Inflammatory macrophage (primary cell): ENCODE data around the gene SLC12A1.

Experiments
- DNase-seq, 2 donors: peaks; one replicate each; pipeline ENCODE4 v3.0.0-alpha.2; 2020 to 2022
- total RNA-seq, 18 experiments: gene quantifications; one replicate each; lab custom pipeline; 2026; ENCODE audit warnings: mixed read lengths in 6 of 18, inconsistent platforms in 2 of 18; lab: John Stamatoyannopoulos, UW

SLC12A1 gene
- total RNA-seq = 0 to 0.21 (median 0) reads per million in 18 experiments

GRCh38 chr15:48205981-48206380, at the start of gene SLC12A1:
TSS of gene SLC12A1 (plus strand) at chr15:48206302. CDS start at chr15:48207720, 1,418 bp downstream.
- no peak for DNase-seq

GRCh38 chr15:48168616-48169015, 37.5 kb upstream of the SLC12A1 start:
- DNase-seq = no peak

GRCh38 chr15:48170981-48171380, 35.1 kb upstream of the SLC12A1 start:
- DNase-seq = no peak

- DNase-seq = no peak
These were observed 31.0 kb upstream of the SLC12A1 start for GRCh38 chr15:48175126-48175525.

- no peak for DNase-seq
These were observed 30.0 kb upstream of the SLC12A1 start for GRCh38 chr15:48176112-48176511.

GRCh38 chr15:48176957-48177356, 29.1 kb upstream of the SLC12A1 start:
- no peak for DNase-seq

GRCh38 chr15:48177383-48177765, 28.7 kb upstream of the SLC12A1 start:
- DNase-seq = no peak

GRCh38 chr15:48177766-48178647, 28.1 kb upstream of the SLC12A1 start, which contains the start of gene MYEF2:
TSS of gene MYEF2 (minus strand) at chr15:48178295. CDS start at chr15:48178237, 58 bp downstream.
- no peak for DNase-seq

GRCh38 chr15:48178648-48178931, 27.5 kb upstream of the SLC12A1 start:
- DNase-seq = no peak

- DNase-seq = no peak
These were observed 23.4 kb upstream of the SLC12A1 start for GRCh38 chr15:48182749-48183148.

GRCh38 chr15:48185529-48185928, 20.6 kb upstream of the SLC12A1 start:
- no peak for DNase-seq

- no peak for DNase-seq
These were observed 19.8 kb upstream of the SLC12A1 start for GRCh38 chr15:48186271-48186670.

GRCh38 chr15:48190932-48191573, 15.0 kb upstream of the SLC12A1 start:
- DNase-seq = peak; percentile 22 to 56

- DNase-seq = no peak
These were observed 14.4 kb upstream of the SLC12A1 start, which contains the start of gene CTXN2 for GRCh38 chr15:48191574-48192225. TSS of gene CTXN2 (plus strand) at chr15:48191665. CDS start at chr15:48201301, 9,636 bp downstream.

- no peak for DNase-seq
These were observed 4.0 kb upstream of the SLC12A1 start for GRCh38 chr15:48202068-48202467.

- no peak for DNase-seq
These were observed 15.2 kb downstream of the SLC12A1 start for GRCh38 chr15:48221261-48221660.

GRCh38 chr15:48221885-48222284, 15.8 kb downstream of the SLC12A1 start:
- no peak for DNase-seq

- DNase-seq = no peak
These were observed 16.5 kb downstream of the SLC12A1 start for GRCh38 chr15:48222627-48223026.

GRCh38 chr15:48225771-48226170, 19.7 kb downstream of the SLC12A1 start:
- DNase-seq = no peak

- DNase-seq = no peak
These were observed 24.4 kb downstream of the SLC12A1 start for GRCh38 chr15:48230498-48230897.

- no peak for DNase-seq
These were observed 27.1 kb downstream of the SLC12A1 start for GRCh38 chr15:48233246-48233645.

- no peak for DNase-seq
These were observed 33.2 kb downstream of the SLC12A1 start for GRCh38 chr15:48239334-48239733.

- no peak for DNase-seq
These were observed 35.9 kb downstream of the SLC12A1 start for GRCh38 chr15:48242015-48242414.
